Neuronal stem cell (in vitro differentiated cells): Measurements from ENCODE around the gene GARNL3.

ENCODE experiments used
- DNase-seq: peaks from one replicate; pipeline ENCODE4 v3.0.0-alpha.2; 2013; ENCODE audit warnings: low spot score
- H2AFZ ChIP-seq: one replicate; pipeline ENCODE4 v1.6.1; 2013; ENCODE audit warnings: mild to moderate bottlenecking, low read length, inconsistent platforms
- H2AK5ac ChIP-seq: 2 replicates; pipeline ENCODE4 v1.6.1; 2013; ENCODE audit warnings: low read depth, mild to moderate bottlenecking, inconsistent platforms, low read length, moderate library complexity, mixed read lengths
- H2BK120ac ChIP-seq: 2 replicates; pipeline ENCODE4 v1.6.1; 2013; ENCODE audit warnings: low read depth, mild to moderate bottlenecking, inconsistent platforms, low read length, moderate library complexity, mixed read lengths
- H2BK12ac ChIP-seq: one replicate; pipeline ENCODE4 v1.6.1; 2013; ENCODE audit warnings: low read length, inconsistent platforms
- H2BK15ac ChIP-seq: 2 replicates; pipeline ENCODE4 v1.6.1; 2013; ENCODE audit warnings: mild to moderate bottlenecking, low read length, inconsistent platforms, mixed read lengths
- H2BK5ac ChIP-seq: one replicate; pipeline ENCODE4 v1.6.1; 2013; ENCODE audit warnings: inconsistent platforms, mild to moderate bottlenecking, low read length, moderate library complexity
- H3K14ac ChIP-seq: one replicate; pipeline ENCODE4 v1.6.1; 2013; ENCODE audit warnings: low read length, inconsistent platforms
- H3K18ac ChIP-seq: 2 replicates; pipeline ENCODE4 v1.6.1; 2013; ENCODE audit warnings: low read length, inconsistent platforms
- H3K23ac ChIP-seq: 2 replicates; pipeline ENCODE4 v1.6.1; 2013; ENCODE audit warnings: low read depth, mild to moderate bottlenecking, mixed read lengths, low read length, inconsistent platforms; ENCODE audit not compliant: poor library complexity
- H3K27ac ChIP-seq: replicated peaks from 3 replicates; pipeline ENCODE4 v1.5.1; 2013; ENCODE audit warnings: low read length, inconsistent platforms
- H3K27me3 ChIP-seq, 3 experiments: 2 replicates each; pipeline ENCODE4 v1.6.1; 2013; ENCODE audit warnings: low read length in 3 of 3, mild to moderate bottlenecking in 2 of 3, inconsistent platforms in 1 of 3, low read depth in 1 of 3, mixed read lengths in 1 of 3, moderate library complexity in 1 of 3; ENCODE audit not compliant: control insufficient read depth in 3 of 3, insufficient read depth in 3 of 3
- H3K36me3 ChIP-seq, 2 donors: replicated peaks in 1 of 2; 2 replicates each; pipeline ENCODE4 v1.6.1; 2013; ENCODE audit warnings: low read length in 2 of 2; ENCODE audit not compliant: control insufficient read depth in 2 of 2, insufficient read depth in 2 of 2
- H3K4ac ChIP-seq: 2 replicates; pipeline ENCODE4 v1.6.1; 2013; ENCODE audit warnings: inconsistent platforms, mild to moderate bottlenecking, low read length, moderate library complexity
- H3K4me1 ChIP-seq, 2 donors: 1 replicate in 1 of 2; 2 replicates in 1 of 2; pipeline ENCODE4 v1.6.1; 2013; ENCODE audit warnings: low read length in 2 of 2, low read depth in 1 of 2; ENCODE audit not compliant: control insufficient read depth in 2 of 2, insufficient read depth in 1 of 2
- H3K4me2 ChIP-seq: one replicate; pipeline ENCODE4 v1.6.1; 2013; ENCODE audit warnings: mild to moderate bottlenecking, low read length, inconsistent platforms; ENCODE audit not compliant: insufficient read depth, poor library complexity, severe bottlenecking
- H3K4me3 ChIP-seq, 2 donors: 2 replicates each; pipeline ENCODE4 v1.5.1; 2013; ENCODE audit warnings: low read length in 2 of 2, mild to moderate bottlenecking in 2 of 2, inconsistent platforms in 1 of 2, moderate library complexity in 1 of 2
- H3K79me1 ChIP-seq: one replicate; pipeline ENCODE4 v1.6.1; 2013; ENCODE audit warnings: low read depth, mild to moderate bottlenecking, inconsistent platforms, low read length, moderate library complexity
- H3K9ac ChIP-seq: one replicate; pipeline ENCODE4 v1.6.1; 2013; ENCODE audit warnings: mild to moderate bottlenecking, low read depth, low read length, inconsistent platforms; ENCODE audit not compliant: poor library complexity
- H3K9me3 ChIP-seq, 2 donors: replicated peaks in 1 of 2; 2 replicates each; pipeline versions ENCODE3 to v1.6.1; 2013; ENCODE audit warnings: low read length in 2 of 2, mild to moderate bottlenecking in 2 of 2, inconsistent platforms in 1 of 2, low read depth in 1 of 2, mixed read lengths in 1 of 2, moderate library complexity in 1 of 2; ENCODE audit not compliant: control insufficient read depth in 2 of 2, insufficient read depth in 1 of 2
- H4K8ac ChIP-seq: one replicate; pipeline ENCODE4 v1.6.1; 2013; ENCODE audit warnings: low read depth, mild to moderate bottlenecking, inconsistent platforms, low read length, moderate library complexity
- H4K91ac ChIP-seq: one replicate; pipeline ENCODE4 v1.6.1; 2013; ENCODE audit warnings: low read length, low read depth, mild to moderate bottlenecking, inconsistent platforms; ENCODE audit not compliant: poor library complexity
- WGBS, 2 donors: extraction: QIAGEN DNeasy Blood & Tissue Kit; methylation state at CpG; one replicate each; pipeline ENCODE4 v1.1.7; 2013; ENCODE audit warnings: missing lambda C conversion rate in 2 of 2, mixed read lengths in 1 of 2; ENCODE audit not compliant: insufficient read length in 2 of 2, insufficient replicate concordance in 1 of 2; ENCODE audit errors: extremely low coverage in 2 of 2; 5-methylcytosine and 5-hydroxymethylcytosine counted together

The GARNL3 gene

GRCh38 chr9:127316586-127317323, 52.2 kb downstream of the GARNL3 start:
- H3K4me1 ChIP-seq, result no peaks in the 10 kb centered on the region
- H3K9ac ChIP-seq, result no peak overlapping the region
- H3K9me3 ChIP-seq, result no peaks in the 10 kb centered on the region
- H2AK5ac ChIP-seq, result no peak overlapping the region
- no peak overlapping the region for H3K4me3 ChIP-seq
- H3K4ac ChIP-seq, result no peak overlapping the region
- H3K14ac ChIP-seq, result no peak overlapping the region
- no peaks in the 10 kb centered on the region for H3K27me3 ChIP-seq
- no peak overlapping the region for H3K23ac ChIP-seq
- H3K18ac ChIP-seq, result no peak overlapping the region
- H3K27ac ChIP-seq, result no peak overlapping the region
- H4K91ac ChIP-seq, result no peak overlapping the region
- H2BK120ac ChIP-seq, result no peak overlapping the region
- no peak overlapping the region for H2BK15ac ChIP-seq
- H2BK12ac ChIP-seq, result no peak overlapping the region
- WGBS, 2 donors, result no CpG with 5 or more reads among the region's 5 CpGs
- DNase-seq, result no peak
- no peak overlapping the region for H3K4me2 ChIP-seq
- H3K79me1 ChIP-seq, result no peaks in the 10 kb centered on the region
- H2BK5ac ChIP-seq, result no peak overlapping the region
- H3K36me3 ChIP-seq, result peaks cover 0 to 32% of the 10 kb centered on the region in 2 donors
- H2AFZ ChIP-seq, result no peak overlapping the region
- no peak overlapping the region for H4K8ac ChIP-seq

DNA sequence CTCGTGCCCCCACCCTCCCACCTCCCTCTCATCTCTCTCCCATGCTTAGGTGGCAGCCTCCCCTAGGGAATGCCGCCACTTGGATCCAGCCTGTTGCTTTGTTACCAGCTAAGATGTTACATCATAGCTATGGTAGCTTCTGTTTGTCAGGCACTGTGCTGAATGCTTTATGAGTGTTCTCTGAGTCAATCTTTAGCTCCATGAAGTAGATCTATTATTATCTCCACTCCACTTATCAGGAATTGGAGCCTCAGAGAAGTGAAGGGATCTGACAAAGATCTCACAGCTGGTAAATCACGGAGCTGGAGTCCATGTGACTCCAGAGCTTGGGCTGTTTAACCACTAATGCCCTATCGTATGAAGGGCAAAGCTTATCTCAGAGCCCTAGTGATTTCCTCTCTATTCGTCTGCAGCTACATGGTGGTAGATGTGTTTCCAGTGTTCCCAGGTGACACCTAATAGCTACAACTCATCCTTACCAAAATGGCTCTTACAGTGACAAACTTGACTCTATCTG, 54.1 kb downstream of the GARNL3 start:
- H3K27ac ChIP-seq, result no peak overlapping the region
- H2BK15ac ChIP-seq, result no peak overlapping the region
- no peak overlapping the region for H3K23ac ChIP-seq
- H3K18ac ChIP-seq, result no peak overlapping the region
- no peak overlapping the region for H2BK5ac ChIP-seq
- H3K9ac ChIP-seq, result no peak overlapping the region
- H3K9me3 ChIP-seq, result no peaks in the 10 kb centered on the region
- H3K79me1 ChIP-seq, result no peaks in the 10 kb centered on the region
- no peaks in the 10 kb centered on the region for H3K4me1 ChIP-seq
- H3K36me3 ChIP-seq, result peaks cover 0 to 33% of the 10 kb centered on the region in 2 donors
- H3K4me2 ChIP-seq, result no peak overlapping the region
- no peak overlapping the region for H2BK12ac ChIP-seq
- no peak for DNase-seq
- no CpG with 5 or more reads among the region's 5 CpGs for WGBS, 2 donors
- no peak overlapping the region for H3K14ac ChIP-seq
- H3K4ac ChIP-seq, result no peak overlapping the region
- no peak overlapping the region for H4K8ac ChIP-seq
- no peak overlapping the region for H2BK120ac ChIP-seq
- no peak overlapping the region for H2AK5ac ChIP-seq
- no peaks in the 10 kb centered on the region for H3K27me3 ChIP-seq
- H4K91ac ChIP-seq, result no peak overlapping the region
- no peak overlapping the region for H2AFZ ChIP-seq
- no peak overlapping the region for H3K4me3 ChIP-seq

DNA sequence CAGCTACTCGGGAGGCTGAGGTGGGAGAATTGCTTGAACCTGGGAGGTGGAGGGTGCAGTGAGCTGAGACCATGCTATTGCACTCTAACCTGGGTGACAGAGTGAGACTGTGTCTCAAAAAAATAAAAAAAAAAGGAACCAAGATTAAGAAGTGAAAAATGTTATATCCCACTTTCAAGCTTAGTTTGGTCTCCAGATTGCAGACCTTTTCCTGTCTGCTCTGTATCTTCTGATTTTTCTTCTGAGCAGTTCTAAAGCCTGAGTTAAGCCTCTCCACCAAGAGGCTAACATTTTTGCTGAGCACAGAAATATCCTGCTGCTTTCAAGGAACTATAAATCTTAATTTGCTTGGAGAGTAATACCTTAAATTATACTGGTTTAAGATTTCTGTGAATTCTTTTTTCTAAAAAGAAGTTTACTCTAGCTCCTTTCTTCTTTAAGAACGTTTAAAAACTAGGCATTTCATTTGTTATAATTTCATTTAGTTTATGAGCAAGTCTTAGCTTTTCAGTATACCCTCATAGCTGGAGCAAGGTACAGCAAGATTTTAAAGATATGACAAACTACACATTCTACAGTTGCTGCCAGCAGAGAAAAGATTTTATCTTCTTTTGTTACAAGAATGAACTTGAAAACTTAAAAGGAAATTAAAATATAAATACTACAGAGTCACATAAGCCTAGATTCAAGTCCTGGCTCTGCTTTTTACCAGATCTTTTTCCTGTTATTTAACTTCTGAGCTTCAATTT, 55.0 kb downstream of the GARNL3 start:
- Histone ChIP-seq H3K4me3 (no peak overlapping the region), H2BK15ac (no peak overlapping the region), H4K91ac (no peak overlapping the region), H3K79me1 (no peaks in the 10 kb centered on the region), H3K14ac (no peak overlapping the region), H2BK120ac (no peak overlapping the region), H3K27me3 (no peaks in the 10 kb centered on the region), H4K8ac (no peak overlapping the region), H3K4me2 (no peak overlapping the region), H3K9ac (no peak overlapping the region), H2BK5ac (no peak overlapping the region), H3K18ac (no peak overlapping the region), H3K27ac (no peak overlapping the region), H3K36me3 (peaks cover 0 to 26% of the 10 kb centered on the region in 2 donors), H3K4ac (no peak overlapping the region), H2AK5ac (no peak overlapping the region), H3K9me3 (no peaks in the 10 kb centered on the region), H3K4me1 (no peaks in the 10 kb centered on the region), H2BK12ac (no peak overlapping the region), H2AFZ (no peak overlapping the region), H3K23ac (no peak overlapping the region)
- DNase-seq, result no peak
- WGBS, 2 donors, result no CpG with 5 or more reads among the region's 2 CpGs

- H3K23ac ChIP-seq, result no peak overlapping the region
- H2BK5ac ChIP-seq, result no peak overlapping the region
- no peaks in the 10 kb centered on the region for H3K4me1 ChIP-seq
- H2BK12ac ChIP-seq, result no peak overlapping the region
- H4K91ac ChIP-seq, result no peak overlapping the region
- no peak overlapping the region for H3K4me2 ChIP-seq
- H3K27ac ChIP-seq, result no peak overlapping the region
- no peak overlapping the region for H2BK120ac ChIP-seq
- H3K14ac ChIP-seq, result no peak overlapping the region
- H3K36me3 ChIP-seq, result peaks cover 0 to 22% of the 10 kb centered on the region in 2 donors
- no peak for DNase-seq
- no CpG with 5 or more reads among the region's 2 CpGs for WGBS, 2 donors
- H3K9me3 ChIP-seq, result no peaks in the 10 kb centered on the region
- H2AK5ac ChIP-seq, result no peak overlapping the region
- H3K79me1 ChIP-seq, result no peaks in the 10 kb centered on the region
- H3K4ac ChIP-seq, result no peak overlapping the region
- no peaks in the 10 kb centered on the region for H3K27me3 ChIP-seq
- no peak overlapping the region for H3K4me3 ChIP-seq
- no peak overlapping the region for H4K8ac ChIP-seq
- no peak overlapping the region for H2BK15ac ChIP-seq
- no peak overlapping the region for H3K18ac ChIP-seq
- no peak overlapping the region for H2AFZ ChIP-seq
- H3K9ac ChIP-seq, result no peak overlapping the region
Observed at GRCh38 chr9:127320115-127320378, 55.5 kb downstream of the GARNL3 start.
